Right atrium auricular region (tissue), 2 donors: Measurements from ENCODE around the gene PPP2R5D. TPM values are rescaled to one million over a fixed set of nuclear protein-coding genes. Genes with fewer than 3 reads are reported as not detected.
"Not testable (repeated sequence)": the region's sequence is repeated elsewhere in the genome, so short reads cannot be mapped to it uniquely, and the experiment has no call there.

Source experiments
- DNase-seq: peaks from one replicate; pipeline ENCODE4 v3.0.0-alpha.2; 2019; ENCODE audit warnings: low spot score
- H3K27ac ChIP-seq, 2 donors: fragments of 200-600 bp; sonication (generic); 1 replicate in 1 of 2; 2 replicates in 1 of 2; pipeline ENCODE4 v1.5.1; 2016 to 2019
- H3K27me3 ChIP-seq, 2 donors: fragments of 200-600 bp; sonication (generic); one replicate each; pipeline versions ENCODE4 v1.5.1 to v1.6.0; 2017 to 2019
- H3K36me3 ChIP-seq: fragments of 200-600 bp; sonication (generic); one replicate; pipeline ENCODE4 v1.5.1; 2016
- H3K4me1 ChIP-seq, 2 donors: fragments of 200-600 bp; sonication (generic); one replicate each; pipeline versions ENCODE4 v1.5.1 to v1.6.0; 2017 to 2019
- H3K4me3 ChIP-seq, 2 donors: fragments of 200-600 bp; sonication (generic); 1 replicate in 1 of 2; 2 replicates in 1 of 2; pipeline ENCODE4 v1.5.1; 2017 to 2019; ENCODE audit warnings: mild to moderate bottlenecking in 1 of 2, moderate library complexity in 1 of 2
- H3K9me3 ChIP-seq, 2 donors: fragments of 200-600 bp; sonication (generic); one replicate each; pipeline ENCODE4 v1.5.1; 2019
- CTCF ChIP-seq, 2 donors: fragments of 200-600 bp; sonication (generic); IDR thresholded peaks; one replicate each; pipeline ENCODE4 v1.5.1; 2019; ENCODE audit warnings: antibody characterized with exemption in 2 of 2
- total RNA-seq, 2 donors: library from RNA; depleted of rRNA; stranded (reverse); fragments of >200 nt; gene quantifications; one replicate each; pipeline ENCODE4 v1.1.0, GENCODE V29; 2016

PPP2R5D gene
- total RNA-seq, 2 donors from 2014 or later, result 32.8 to 41.1 TPM

GRCh38 chr6:43040542-43041257 lies 56.3 kb downstream of the PPP2R5D start:
- TF ChIP-seq CTCF (IDR thresholded peaks at IDR 0.05), result no peak
- no peak for DNase-seq
- Histone ChIP-seq H3K27ac (no peak overlapping the region), H3K27me3 (no peaks in the 10 kb centered on the region), H3K4me1 (peaks cover 0 to 12% of the 10 kb centered on the region in 2 donors), H3K9me3 (no peaks in the 10 kb centered on the region), H3K4me3 (no peak overlapping the region), H3K36me3 (peaks cover 51% of the 10 kb centered on the region)

- H3K4me3 ChIP-seq, DNase-seq, H3K27me3 ChIP-seq, H3K4me1 ChIP-seq, H3K9me3 ChIP-seq, H3K27ac ChIP-seq: not testable (repeated sequence)
- peaks cover 55% of the 10 kb centered on the region for H3K36me3 ChIP-seq
Observed at GRCh38 chr6:43041475-43041874, 57.1 kb downstream of the PPP2R5D start.

GRCh38 chr6:43043310-43043709 lies 58.9 kb downstream of the PPP2R5D start:
- Histone ChIP-seq H3K36me3 (peaks cover 65% of the 10 kb centered on the region), H3K9me3 (no peaks in the 10 kb centered on the region), H3K4me1 (no peaks in the 10 kb centered on the region), H3K27ac (no peak overlapping the region), H3K27me3 (no peaks in the 10 kb centered on the region), H3K4me3 (no peak overlapping the region)
- no peak for TF ChIP-seq CTCF (IDR thresholded peaks at IDR 0.05)
- no peak for DNase-seq

- peaks cover 63% of the 10 kb centered on the region for H3K36me3 ChIP-seq
- H3K27me3 ChIP-seq, result no peaks in the 10 kb centered on the region
- no peak for DNase-seq
- TF ChIP-seq CTCF (IDR thresholded peaks at IDR 0.05), result no peak
- no peak overlapping the region for H3K27ac ChIP-seq
- H3K4me1 ChIP-seq, result no peaks in the 10 kb centered on the region
- no peaks in the 10 kb centered on the region for H3K9me3 ChIP-seq
- no peak overlapping the region for H3K4me3 ChIP-seq
Observed at GRCh38 chr6:43045371-43045930, 61.1 kb downstream of the PPP2R5D start.

GRCh38 chr6:43047998-43048397 lies 63.6 kb downstream of the PPP2R5D start:
- Histone ChIP-seq H3K27ac (no peak overlapping the region), H3K27me3 (no peaks in the 10 kb centered on the region), H3K36me3 (peaks cover 51% of the 10 kb centered on the region), H3K4me3 (no peak overlapping the region), H3K4me1 (peaks cover 0 to 12% of the 10 kb centered on the region in 2 donors), H3K9me3 (no peaks in the 10 kb centered on the region)
- TF ChIP-seq CTCF (IDR thresholded peaks at IDR 0.05), result no peak
- no peak for DNase-seq

GRCh38 chr6:43050981-43051380 lies 66.6 kb downstream of the PPP2R5D start:
- Histone ChIP-seq H3K27me3 (no peaks in the 10 kb centered on the region), H3K27ac (no peak overlapping the region), H3K36me3 (peaks cover 36% of the 10 kb centered on the region), H3K4me3 (no peak overlapping the region), H3K4me1 (peaks cover 0 to 23% of the 10 kb centered on the region in 2 donors), H3K9me3 (no peaks in the 10 kb centered on the region)
- no peak for TF ChIP-seq CTCF (IDR thresholded peaks at IDR 0.05)
- no peak for DNase-seq
